Pancreas (tissue), 10 donors: Measurements from ENCODE around the gene MYBPC2. TPM values are rescaled to one million over a fixed set of nuclear protein-coding genes. Genes with fewer than 3 reads are reported as not detected.

Experiments used
- ATAC-seq, 4 donors: fragments of 200-7000 bp; cut with Tn5 transposase; one replicate each; pipeline versions ENCODE4 v1.8.0 to v1.9.1; 2020; ENCODE audit warnings: mild to moderate bottlenecking in 4 of 4, moderate library complexity in 4 of 4
- DNase-seq, 6 donors: peaks; one replicate each; pipeline ENCODE4 v3.0.0-alpha.2; 2020
- FAIRE-seq: peaks from 2 replicates; lab custom pipeline; 2012; peaks lifted over from hg19 to GRCh38; lab: Jason Lieb, UNC
- H3K27ac ChIP-seq, 4 donors: fragments of 200-600 bp; sonication (generic); 1 replicate in 3 of 4; 2 replicates in 1 of 4; pipeline versions ENCODE4 v1.5.0 to v1.8.0; 2020
- H3K27me3 ChIP-seq, 4 donors: fragments of 200-600 bp; one replicate each; pipeline ENCODE4 v1.8.0; 2021
- H3K36me3 ChIP-seq, 3 donors: fragments of 200-600 bp; sonication (generic) in 1 of 3; one replicate each; pipeline versions ENCODE4 v1.5.0 to v1.8.0; 2020 to 2021
- H3K4me1 ChIP-seq, 3 donors: fragments of 200-600 bp; one replicate each; pipeline ENCODE4 v1.8.0; 2021
- H3K4me3 ChIP-seq, 4 donors: fragments of 200-600 bp; sonication (generic) in 2 of 4; one replicate each; pipeline versions ENCODE4 v1.5.0 to v1.8.0; 2020 to 2021
- H3K9me3 ChIP-seq, 4 donors: fragments of 200-600 bp; one replicate each; pipeline ENCODE4 v1.8.0; 2021
- WGBS, 2 donors: extraction: QIAGEN DNeasy Blood & Tissue Kit; methylation state at CpG; one replicate each; pipeline ENCODE4 v1.1.7; 2013; 5-methylcytosine and 5-hydroxymethylcytosine counted together
- intact Hi-C, 3 donors: fragments of 100-400 bp; cut with DNase I; formaldehyde crosslinking; loops; one replicate each; pipeline versions ENCODE4 v1.11.1 to v1.14.2; 2022
- polyA plus RNA-seq, 2 donors: library from polyadenylated mRNA; stranded (reverse); fragments of 200-250 nt; gene quantifications; one replicate each; pipeline ENCODE4 v1.2.3, GENCODE V29; 2013
- total RNA-seq, 6 donors: library from RNA; stranded (reverse); fragmentation: NEBNext Ultra II Directional in 4 of 6; extraction: Animal tissue kit (Norgen Biotek cat#: 25700) in 4 of 6; gene quantifications; one replicate each; pipeline versions ENCODE4 v1.2.1 to v1.2.4, GENCODE V29; 2021 to 2023
- TF ChIP-seq, protein P1 (sequence below), 4 donors: fragments of 200-600 bp; sonication (generic) in 3 of 4; IDR thresholded peaks; one replicate each; pipeline versions ENCODE4 v1.5.0 to v1.8.0; 2021; ENCODE audit warnings: antibody characterized with exemption in 4 of 4
- donor health status: healthy with polysubstance abuse.
- donor health status: DM: no; HTN: no; CAD: no; lungs with moderate emphysema.
- donor health status: DM: no; HTN: no; CAD: no.
- donor health status: control.
- donor health status: control.
- donor health status: Bipolar disorder and iron deficiency.
- donor health status: DM: yes; HTN: yes; CAD: no.
- donor health status: DM: no; HTN: no; CAD: no.
- donor health status: DM: no; HTN: no; CAD: no.
- donor health status: DM: yes; HTN: yes; CAD: no.

MYBPC2 gene
- total and polyA plus RNA-seq, 8 donors = 0.02 to 1.7 (median 1.5) TPM; not detected in 5

DNA sequence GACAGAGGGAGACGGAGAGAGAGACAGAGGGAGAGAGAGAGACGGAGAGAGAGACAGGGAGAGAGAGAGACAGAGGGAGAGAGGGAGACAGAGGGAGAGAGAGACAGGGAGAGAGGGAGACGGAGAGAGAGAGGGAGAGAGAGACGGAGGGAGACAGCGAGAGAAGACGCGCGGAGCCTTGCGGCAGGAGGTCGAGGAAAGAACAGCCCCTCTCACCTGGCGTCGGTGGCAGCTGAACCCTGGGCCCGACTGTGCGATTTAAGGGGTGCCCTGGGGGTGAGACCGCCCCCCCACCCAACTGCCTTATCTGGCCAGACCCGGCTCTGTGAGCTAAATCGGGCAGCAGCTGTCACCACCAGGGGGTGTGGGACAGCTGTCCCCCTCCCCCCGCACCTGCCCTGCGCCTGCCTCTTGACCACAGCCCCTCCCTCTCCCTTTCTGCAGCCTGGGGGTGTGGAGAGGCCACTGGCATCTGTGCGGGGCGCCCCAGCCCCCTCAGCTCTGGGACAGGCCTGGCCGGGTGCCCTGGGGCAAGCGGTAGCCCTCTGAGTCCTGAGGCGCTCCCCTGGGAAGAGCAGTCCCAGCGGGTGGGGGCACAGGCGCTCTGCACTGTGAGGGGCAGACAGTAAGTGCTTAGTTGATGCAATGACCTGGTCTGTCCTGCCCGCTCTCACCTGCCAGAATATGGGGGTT is 67.5 kb downstream of the MYBPC2 start:
- Histone ChIP-seq H3K27ac (no peak overlapping the region), H3K4me3 (no peak overlapping the region), H3K9me3 (no peaks in the 10 kb centered on the region), H3K36me3 (no peaks in the 10 kb centered on the region), H3K4me1 (no peaks in the 10 kb centered on the region), H3K27me3 (no peaks in the 10 kb centered on the region)
- DNase-seq = peak in 1 of 6 donors; percentile 69
- no peak for FAIRE-seq
- TF ChIP-seq, protein P1, sequence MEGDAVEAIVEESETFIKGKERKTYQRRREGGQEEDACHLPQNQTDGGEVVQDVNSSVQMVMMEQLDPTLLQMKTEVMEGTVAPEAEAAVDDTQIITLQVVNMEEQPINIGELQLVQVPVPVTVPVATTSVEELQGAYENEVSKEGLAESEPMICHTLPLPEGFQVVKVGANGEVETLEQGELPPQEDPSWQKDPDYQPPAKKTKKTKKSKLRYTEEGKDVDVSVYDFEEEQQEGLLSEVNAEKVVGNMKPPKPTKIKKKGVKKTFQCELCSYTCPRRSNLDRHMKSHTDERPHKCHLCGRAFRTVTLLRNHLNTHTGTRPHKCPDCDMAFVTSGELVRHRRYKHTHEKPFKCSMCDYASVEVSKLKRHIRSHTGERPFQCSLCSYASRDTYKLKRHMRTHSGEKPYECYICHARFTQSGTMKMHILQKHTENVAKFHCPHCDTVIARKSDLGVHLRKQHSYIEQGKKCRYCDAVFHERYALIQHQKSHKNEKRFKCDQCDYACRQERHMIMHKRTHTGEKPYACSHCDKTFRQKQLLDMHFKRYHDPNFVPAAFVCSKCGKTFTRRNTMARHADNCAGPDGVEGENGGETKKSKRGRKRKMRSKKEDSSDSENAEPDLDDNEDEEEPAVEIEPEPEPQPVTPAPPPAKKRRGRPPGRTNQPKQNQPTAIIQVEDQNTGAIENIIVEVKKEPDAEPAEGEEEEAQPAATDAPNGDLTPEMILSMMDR (IDR thresholded peaks at IDR 0.05) = no peak
- ATAC-seq = peak; percentile 13 to 42 (median 26)
- intact Hi-C loops = no loop called here
- 47 to 59% methylated on average over 27 of the region's 27 CpGs for WGBS, 2 donors

DNA sequence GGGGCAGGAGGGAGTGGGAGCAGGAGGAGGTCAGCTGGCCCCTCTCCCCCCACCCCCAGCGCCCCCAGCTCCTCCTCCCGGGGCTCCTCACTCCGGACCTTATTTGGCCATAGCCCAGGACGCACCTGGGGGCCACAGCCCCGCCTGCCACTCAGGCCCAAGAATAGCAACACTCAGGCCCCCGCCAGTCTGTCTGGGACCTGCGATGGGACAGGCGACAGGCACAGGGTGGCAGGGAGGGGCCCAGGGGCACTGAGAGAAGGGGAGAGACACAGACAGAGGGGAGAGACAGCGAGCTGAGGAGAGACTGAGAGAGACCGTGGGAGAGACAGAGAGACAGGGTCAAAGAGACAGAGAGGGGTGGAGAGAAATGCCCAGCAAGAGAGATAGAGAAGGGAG is 68.1 kb downstream of the MYBPC2 start:
- FAIRE-seq (no peak), ATAC-seq (no peak), DNase-seq (peak in 1 of 6 donors; percentile 54)
- intact Hi-C loops = no loop called here
- Histone ChIP-seq H3K4me1 (no peaks in the 10 kb centered on the region), H3K4me3 (no peak overlapping the region), H3K9me3 (no peaks in the 10 kb centered on the region), H3K27ac (no peak overlapping the region), H3K27me3 (no peaks in the 10 kb centered on the region), H3K36me3 (no peaks in the 10 kb centered on the region)
- 63 to 74% methylated on average over 8 to 10 of the region's 10 CpGs for WGBS, 2 donors
- TF ChIP-seq, protein P1 (IDR thresholded peaks at IDR 0.05) = no peak

DNA sequence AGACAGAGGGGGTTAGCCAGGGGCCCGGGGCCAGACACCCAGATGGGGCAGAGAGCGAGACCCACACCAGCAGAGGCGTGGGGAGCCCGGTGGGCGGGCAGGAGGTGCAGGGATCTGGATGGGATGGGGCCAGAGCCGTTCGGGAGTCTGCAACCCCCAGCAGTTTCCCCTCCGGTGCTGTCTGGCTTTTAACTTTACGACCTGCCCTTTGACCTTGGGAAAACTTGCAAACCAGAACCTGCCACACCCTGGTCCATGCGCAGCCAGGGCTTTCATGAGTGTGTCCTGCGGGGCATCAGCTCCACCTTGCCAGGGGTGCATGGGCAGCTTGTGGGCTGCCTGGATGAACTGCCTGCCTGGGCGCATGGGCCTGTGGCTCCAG is 68.5 kb downstream of the MYBPC2 start:
- H3K4me1 ChIP-seq = no peaks in the 10 kb centered on the region
- no peak overlapping the region for H3K4me3 ChIP-seq
- H3K27me3 ChIP-seq = no peaks in the 10 kb centered on the region
- no peak overlapping the region for H3K27ac ChIP-seq
- FAIRE-seq = no peak
- no peaks in the 10 kb centered on the region for H3K36me3 ChIP-seq
- TF ChIP-seq, protein P1 (IDR thresholded peaks at IDR 0.05) = no peak
- ATAC-seq = no peak
- WGBS, 2 donors = 73 to 82% methylated on average over 10 to 12 of the region's 12 CpGs
- no peaks in the 10 kb centered on the region for H3K9me3 ChIP-seq
- DNase-seq = peak in 1 of 6 donors; percentile 53
- intact Hi-C loops = no loop called here

DNA sequence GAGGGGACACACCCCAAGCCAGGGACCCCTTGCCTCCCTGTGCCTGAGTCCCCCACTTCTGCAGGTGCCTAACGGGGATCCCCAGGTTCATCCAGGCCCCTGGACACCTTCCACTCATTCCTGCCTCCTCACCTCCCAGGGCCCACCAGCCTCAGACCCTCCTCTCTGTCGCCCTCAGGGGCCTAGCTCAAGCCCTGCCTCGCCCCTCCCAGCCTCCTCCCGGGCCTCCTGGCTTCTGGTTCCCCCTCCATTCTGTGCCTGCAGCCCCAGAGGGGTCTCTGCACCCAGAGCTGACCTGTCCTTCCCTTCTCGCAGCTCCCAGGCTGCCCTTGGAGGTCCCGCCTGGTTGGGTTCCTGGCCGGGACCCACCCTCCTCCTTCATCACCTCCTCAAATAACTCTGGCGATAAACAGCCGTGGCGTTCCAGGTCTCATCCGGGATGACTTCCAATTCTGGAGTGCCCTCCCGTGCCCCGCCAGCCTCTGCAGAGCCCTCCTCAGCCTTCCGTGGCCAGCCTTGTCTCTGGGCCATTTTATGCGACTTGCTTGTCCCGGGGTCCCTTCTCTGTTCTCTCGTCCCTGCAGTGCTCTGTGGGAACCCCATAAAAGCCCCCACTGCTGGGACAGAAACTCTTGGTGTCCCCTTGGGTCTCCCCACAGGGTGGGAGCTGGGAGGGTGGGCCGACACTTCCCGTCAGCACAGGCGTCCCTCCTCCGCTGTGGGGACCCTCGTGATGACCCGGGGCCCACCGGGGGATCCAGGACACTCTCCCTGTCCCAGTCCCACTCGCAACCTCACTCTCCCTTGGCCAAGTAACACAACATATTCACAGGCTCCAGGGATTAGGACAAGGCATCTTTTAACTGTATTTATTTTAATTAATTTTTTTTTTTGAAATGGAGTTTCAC is 69.1 kb downstream of the MYBPC2 start:
- Histone ChIP-seq H3K4me3 (no peak overlapping the region), H3K9me3 (no peaks in the 10 kb centered on the region), H3K27ac (no peak overlapping the region), H3K4me1 (no peaks in the 10 kb centered on the region), H3K27me3 (no peaks in the 10 kb centered on the region), H3K36me3 (no peaks in the 10 kb centered on the region)
- ATAC-seq (peak in 1 of 4 donors; percentile 10), FAIRE-seq (no peak), DNase-seq (peak in 2 of 6 donors; percentile 50 to 56)
- TF ChIP-seq, protein P1 (IDR thresholded peaks at IDR 0.05) = no peak
- intact Hi-C loops = no loop called here
- WGBS, 2 donors = 80 to 86% methylated on average over 25 of the region's 25 CpGs
